Suprapubic skin (tissue), 3 donors: Measurements from ENCODE around the gene TBXAS1.

ENCODE experiments used
- POLR2A ChIP-seq, 2 donors: fragments of 450-650 bp; IDR thresholded peaks; one replicate each; pipeline ENCODE4 v1.6.1; 2017; ENCODE audit warnings: antibody characterized with exemption in 2 of 2, mild to moderate bottlenecking in 2 of 2, moderate library complexity in 2 of 2
- TF ChIP-seq, protein P1 (sequence below), 2 donors: fragments of 200-600 bp in 1 of 2; fragments of 450-650 bp in 1 of 2; sonication (generic) in 1 of 2; IDR thresholded peaks; one replicate each; pipeline ENCODE4 v1.5.1; 2016 to 2019; ENCODE audit warnings: antibody characterized with exemption in 2 of 2, mild to moderate bottlenecking in 1 of 2, moderate library complexity in 1 of 2

DNA sequence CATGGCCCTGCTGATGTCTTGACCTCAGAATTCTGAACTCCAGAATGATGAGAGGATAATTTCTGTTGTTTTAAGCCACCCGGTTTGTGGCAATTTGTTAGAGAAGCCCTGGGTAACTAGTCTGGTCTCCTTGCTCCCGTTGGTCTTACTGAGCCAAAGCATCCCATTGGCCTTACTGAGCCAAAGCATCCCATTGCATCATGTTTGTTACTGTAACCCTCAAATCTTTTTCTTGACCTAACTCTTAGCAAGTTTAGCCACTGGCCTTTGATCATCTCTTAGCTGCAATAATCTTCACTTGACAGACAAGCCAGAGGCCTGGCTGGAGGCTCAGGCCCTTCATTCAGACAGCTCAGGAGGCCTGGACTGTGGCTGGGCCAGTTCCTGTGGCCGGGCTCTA, 21.8 kb downstream of the TBXAS1 start:
- TF ChIP-seq, protein P1, sequence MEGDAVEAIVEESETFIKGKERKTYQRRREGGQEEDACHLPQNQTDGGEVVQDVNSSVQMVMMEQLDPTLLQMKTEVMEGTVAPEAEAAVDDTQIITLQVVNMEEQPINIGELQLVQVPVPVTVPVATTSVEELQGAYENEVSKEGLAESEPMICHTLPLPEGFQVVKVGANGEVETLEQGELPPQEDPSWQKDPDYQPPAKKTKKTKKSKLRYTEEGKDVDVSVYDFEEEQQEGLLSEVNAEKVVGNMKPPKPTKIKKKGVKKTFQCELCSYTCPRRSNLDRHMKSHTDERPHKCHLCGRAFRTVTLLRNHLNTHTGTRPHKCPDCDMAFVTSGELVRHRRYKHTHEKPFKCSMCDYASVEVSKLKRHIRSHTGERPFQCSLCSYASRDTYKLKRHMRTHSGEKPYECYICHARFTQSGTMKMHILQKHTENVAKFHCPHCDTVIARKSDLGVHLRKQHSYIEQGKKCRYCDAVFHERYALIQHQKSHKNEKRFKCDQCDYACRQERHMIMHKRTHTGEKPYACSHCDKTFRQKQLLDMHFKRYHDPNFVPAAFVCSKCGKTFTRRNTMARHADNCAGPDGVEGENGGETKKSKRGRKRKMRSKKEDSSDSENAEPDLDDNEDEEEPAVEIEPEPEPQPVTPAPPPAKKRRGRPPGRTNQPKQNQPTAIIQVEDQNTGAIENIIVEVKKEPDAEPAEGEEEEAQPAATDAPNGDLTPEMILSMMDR (IDR thresholded peaks at IDR 0.05), result no peak
- TF ChIP-seq POLR2A (IDR thresholded peaks at IDR 0.05), result no peak
